ENCODE results near the gene TNFRSF12A.

- TF ChIP-seq PRRX2 (CRISPR knock-in tag; IDR thresholded peaks at IDR 0.05) (no peak), RELA (CRISPR knock-in tag; IDR thresholded peaks at IDR 0.05; ENCODE audit: borderline replicate concordance) (no peak), ZNF281 (CRISPR knock-in tag; IDR thresholded peaks at IDR 0.05) (no peak), GTF2I (CRISPR knock-in tag; conservative IDR thresholded peaks at IDR 0.05) (no peak), JUN (CRISPR knock-in tag; IDR thresholded peaks at IDR 0.05) (no peak), CBFB (CRISPR knock-in tag; IDR thresholded peaks at IDR 0.05; ENCODE audit: low read depth) (no peak)
- TF ChIP-seq, protein P1, sequence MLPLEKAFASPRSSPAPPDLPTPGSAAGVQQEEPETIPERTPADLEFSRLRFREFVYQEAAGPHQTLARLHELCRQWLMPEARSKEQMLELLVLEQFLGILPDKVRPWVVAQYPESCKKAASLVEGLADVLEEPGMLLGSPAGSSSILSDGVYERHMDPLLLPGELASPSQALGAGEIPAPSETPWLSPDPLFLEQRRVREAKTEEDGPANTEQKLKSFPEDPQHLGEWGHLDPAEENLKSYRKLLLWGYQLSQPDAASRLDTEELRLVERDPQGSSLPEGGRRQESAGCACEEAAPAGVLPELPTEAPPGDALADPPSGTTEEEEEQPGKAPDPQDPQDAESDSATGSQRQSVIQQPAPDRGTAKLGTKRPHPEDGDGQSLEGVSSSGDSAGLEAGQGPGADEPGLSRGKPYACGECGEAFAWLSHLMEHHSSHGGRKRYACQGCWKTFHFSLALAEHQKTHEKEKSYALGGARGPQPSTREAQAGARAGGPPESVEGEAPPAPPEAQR (CRISPR knock-in tag; IDR thresholded peaks at IDR 0.05) = no peak
- TF ChIP-seq, protein P2, sequence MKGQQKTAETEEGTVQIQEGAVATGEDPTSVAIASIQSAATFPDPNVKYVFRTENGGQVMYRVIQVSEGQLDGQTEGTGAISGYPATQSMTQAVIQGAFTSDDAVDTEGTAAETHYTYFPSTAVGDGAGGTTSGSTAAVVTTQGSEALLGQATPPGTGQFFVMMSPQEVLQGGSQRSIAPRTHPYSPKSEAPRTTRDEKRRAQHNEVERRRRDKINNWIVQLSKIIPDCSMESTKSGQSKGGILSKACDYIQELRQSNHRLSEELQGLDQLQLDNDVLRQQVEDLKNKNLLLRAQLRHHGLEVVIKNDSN (CRISPR knock-in tag; IDR thresholded peaks at IDR 0.05) = no peak
- TF ChIP-seq, protein P3, sequence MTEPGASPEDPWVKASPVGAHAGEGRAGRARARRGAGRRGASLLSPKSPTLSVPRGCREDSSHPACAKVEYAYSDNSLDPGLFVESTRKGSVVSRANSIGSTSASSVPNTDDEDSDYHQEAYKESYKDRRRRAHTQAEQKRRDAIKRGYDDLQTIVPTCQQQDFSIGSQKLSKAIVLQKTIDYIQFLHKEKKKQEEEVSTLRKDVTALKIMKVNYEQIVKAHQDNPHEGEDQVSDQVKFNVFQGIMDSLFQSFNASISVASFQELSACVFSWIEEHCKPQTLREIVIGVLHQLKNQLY (CRISPR knock-in tag; IDR thresholded peaks at IDR 0.05) = no peak
- TF ChIP-seq, protein P4, sequence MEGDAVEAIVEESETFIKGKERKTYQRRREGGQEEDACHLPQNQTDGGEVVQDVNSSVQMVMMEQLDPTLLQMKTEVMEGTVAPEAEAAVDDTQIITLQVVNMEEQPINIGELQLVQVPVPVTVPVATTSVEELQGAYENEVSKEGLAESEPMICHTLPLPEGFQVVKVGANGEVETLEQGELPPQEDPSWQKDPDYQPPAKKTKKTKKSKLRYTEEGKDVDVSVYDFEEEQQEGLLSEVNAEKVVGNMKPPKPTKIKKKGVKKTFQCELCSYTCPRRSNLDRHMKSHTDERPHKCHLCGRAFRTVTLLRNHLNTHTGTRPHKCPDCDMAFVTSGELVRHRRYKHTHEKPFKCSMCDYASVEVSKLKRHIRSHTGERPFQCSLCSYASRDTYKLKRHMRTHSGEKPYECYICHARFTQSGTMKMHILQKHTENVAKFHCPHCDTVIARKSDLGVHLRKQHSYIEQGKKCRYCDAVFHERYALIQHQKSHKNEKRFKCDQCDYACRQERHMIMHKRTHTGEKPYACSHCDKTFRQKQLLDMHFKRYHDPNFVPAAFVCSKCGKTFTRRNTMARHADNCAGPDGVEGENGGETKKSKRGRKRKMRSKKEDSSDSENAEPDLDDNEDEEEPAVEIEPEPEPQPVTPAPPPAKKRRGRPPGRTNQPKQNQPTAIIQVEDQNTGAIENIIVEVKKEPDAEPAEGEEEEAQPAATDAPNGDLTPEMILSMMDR (IDR thresholded peaks at IDR 0.05) = no peak
These were observed 28.5 kb upstream of the TNFRSF12A start for GRCh38 chr16:2991566-2992261.
